ENCODE measurements around the gene COL23A1. TPM values are rescaled to one million over a fixed set of nuclear protein-coding genes. Genes with fewer than 3 reads are reported as not detected.

Gene COL23A1
- total and polyA plus RNA-seq, 2 of the 8 experiments (the other 6 are each of a cell fraction or from before 2014, with no cell fraction given): 3.1 to 4.7 TPM

DNA sequence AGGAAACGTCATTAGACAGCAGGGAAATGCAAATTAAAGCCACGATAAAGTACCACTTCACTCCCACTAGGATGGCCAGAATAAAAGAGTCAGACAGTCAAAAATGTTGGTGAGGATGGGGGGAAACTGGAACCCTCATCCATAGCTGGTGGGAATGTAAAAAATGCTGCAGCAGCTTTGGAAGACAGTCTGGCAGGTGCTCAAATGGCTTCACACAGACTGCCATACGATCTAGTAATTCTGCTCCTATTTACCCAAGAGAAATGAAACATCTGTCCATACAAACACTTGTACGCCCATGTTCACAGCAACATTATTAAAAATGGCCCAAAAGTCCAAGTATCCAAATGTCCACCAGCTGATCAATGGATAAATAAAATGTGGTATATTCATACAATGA, 198.7 kb downstream of the COL23A1 start:
- H2BK120ac ChIP-seq (replicated peaks; ENCODE audit: low read depth, low read length): no peak overlapping the region
- no peak overlapping the region for H3K18ac ChIP-seq (ENCODE audit: extremely low read depth, low read length)
- H3K14ac ChIP-seq (ENCODE audit: insufficient read length): no peak overlapping the region
- no peak overlapping the region for H2BK20ac ChIP-seq (ENCODE audit: low read length)
- FAIRE-seq (no peak), DNase-seq (ENCODE audit: low read depth in 1 of 2, low spot score in 2 of 2) (no peak)
- no peak overlapping the region for H3K4ac ChIP-seq (replicated peaks; ENCODE audit: insufficient read length, low read depth, low read length)
- H3K79me2 ChIP-seq (ENCODE audit: control insufficient read depth in 1 of 2, insufficient read depth in 2 of 2, low read length in 2 of 2): no peaks in the 10 kb centered on the region
- H3K9me3 ChIP-seq (ENCODE audit: insufficient read depth in 2 of 2, low read depth in 1 of 2, low read length in 1 of 2): no peaks in the 10 kb centered on the region
- no peaks in the 10 kb centered on the region for H3K23me2 ChIP-seq (ENCODE audit: low read depth, low read length)
- H3K79me1 ChIP-seq (ENCODE audit: low read depth, low read length): peaks cover 4% of the 10 kb centered on the region; the same call in 1 of the 2 replicates
- no peak overlapping the region for H2AFZ ChIP-seq (ENCODE audit: low read length)
- peaks cover 0 to 10% (median 5%) of the 10 kb centered on the region in 4 experiments; a peak in 4 of 7 replicates for H3K4me1 ChIP-seq (replicated peaks in 1 of 4; ENCODE audit: control insufficient read depth in 3 of 4, insufficient read depth in 4 of 4, low read length in 3 of 4)
- H2BK15ac ChIP-seq (ENCODE audit: low read length): no peak overlapping the region
- H2AK5ac ChIP-seq (ENCODE audit: low read depth, low read length): no peak overlapping the region
- H3K56ac ChIP-seq (replicated peaks; ENCODE audit: insufficient read length, low read depth, low read length): no peak overlapping the region
- no peak overlapping the region for H4K5ac ChIP-seq (ENCODE audit: insufficient read length, low read depth, low read length)
- ChIA-PET CTCF (ENCODE audit: partially characterized antibody) (interaction anchor here (1.0 to 2.2 kb wide), 2 partner anchors 69 to 111 kb away, joined by 4 to 6 read pairs; no protein-coding TSS in a partner anchor), POLR2A (ENCODE audit: partially characterized antibody) (no interaction called here)
- H3K27me3 ChIP-seq (replicated peaks in 1 of 4; ENCODE audit: control insufficient read depth in 3 of 4, extremely low read depth in 1 of 4, insufficient read depth in 3 of 4, low read length in 3 of 4): no peaks in the 10 kb centered on the region
- no peaks in the 10 kb centered on the region for H3K36me3 ChIP-seq (ENCODE audit: control insufficient read depth in 2 of 4, insufficient read depth in 4 of 4, low read length in 3 of 4)
- no peak overlapping the region for H4K8ac ChIP-seq (ENCODE audit: extremely low read depth, insufficient read depth, low read length)
- 89% methylated on average over 4 of the region's 4 CpGs; no CpG with 5 or more reads in 1 of the 2 experiments for WGBS, 2 experiments (ENCODE audit: extremely low coverage in 1 of 2, insufficient coverage in 1 of 2, insufficient read length in 1 of 2, insufficient replicate concordance in 2 of 2, low coverage in 1 of 2, low lambda C conversion rate in 2 of 2, missing lambda C conversion rate in 1 of 2)
- peaks cover 0 to 2% of the 10 kb centered on the region in 2 experiments for H4K20me1 ChIP-seq (replicated peaks in 1 of 2; ENCODE audit: control insufficient read depth in 1 of 2, insufficient read depth in 2 of 2, low read length in 2 of 2)
- H2BK5ac ChIP-seq (ENCODE audit: low read depth, low read length): no peak overlapping the region
- no peak overlapping the region for H3K9ac ChIP-seq (replicated peaks in 1 of 4; ENCODE audit: extremely low read depth in 1 of 4, low read depth in 3 of 4, low read length in 3 of 4)
- H4K91ac ChIP-seq (replicated peaks; ENCODE audit: insufficient read length, low read length): no peak overlapping the region
- H2BK12ac ChIP-seq (ENCODE audit: low read depth, low read length): no peak overlapping the region
- no peak overlapping the region for H3K23ac ChIP-seq (ENCODE audit: insufficient read length)
- no peak overlapping the region for H3K4me3 ChIP-seq (ENCODE audit: extremely low read depth in 1 of 4, insufficient read depth in 2 of 4, low read depth in 3 of 4, low read length in 4 of 4)
- TF ChIP-seq MAFK (IDR thresholded peaks at IDR 0.05; ENCODE audit: low read depth, low read length) (no peak), SIRT6 (IDR thresholded peaks at IDR 0.05; ENCODE audit: low read length) (no peak), HDAC2 (IDR thresholded peaks at IDR 0.05; ENCODE audit: borderline replicate concordance in 1 of 2, low read depth in 2 of 2, low read length in 2 of 2) (no peak)
- H3K4me2 ChIP-seq (ENCODE audit: insufficient read depth in 1 of 2, low read depth in 2 of 2, low read length in 2 of 2): no peak overlapping the region
- no peak overlapping the region for H3K27ac ChIP-seq (ENCODE audit: low read depth, low read length)

All from H1 (cell line).